ENCODE data around the gene MICALL2. TPM values are rescaled to one million over a fixed set of nuclear protein-coding genes. Genes with fewer than 3 reads are reported as not detected.
A peak's percentile ranks its signal among the peaks of the same experiment; 100 is the strongest.

Gene MICALL2
- polyA plus RNA-seq, 2 of the 4 experiments (the other 2 are of a cell fraction), result 6.1 to 20.6 TPM

DNA sequence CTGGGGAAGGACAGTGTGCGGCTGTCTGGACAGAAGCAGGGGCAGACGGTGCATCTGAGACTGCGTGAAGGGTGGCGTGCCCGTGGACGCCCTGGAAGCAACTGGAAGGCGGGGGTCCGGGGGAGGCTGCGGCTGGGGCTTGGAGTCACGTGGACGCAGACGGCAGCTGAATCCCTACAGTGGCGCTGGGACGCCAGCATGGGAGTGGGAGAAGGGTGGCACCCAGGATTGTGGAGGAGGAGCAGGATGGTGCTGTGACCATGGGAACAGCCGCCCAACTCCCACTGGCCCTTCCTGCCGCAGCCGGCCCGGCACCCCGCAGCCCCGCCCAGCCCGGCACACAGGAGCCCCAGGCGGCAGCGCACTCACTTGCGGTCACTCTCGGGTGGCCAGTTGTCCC, 35.2 kb upstream of the MICALL2 start:
- FAIRE-seq, result no peak
- TF ChIP-seq HOXB13 (CRISPR knock-in tag; IDR thresholded peaks at IDR 0.05; ENCODE audit: low read depth) (no peak), PHF8 (IDR thresholded peaks at IDR 0.05; ENCODE audit: borderline replicate concordance, low read depth) (no peak), TP53 (CRISPR knock-in tag; IDR thresholded peaks at IDR 0.05) (no peak), MAZ (IDR thresholded peaks at IDR 0.05; ENCODE audit: borderline replicate concordance, low read depth, low read length) (no peak), NPAS2 (CRISPR knock-in tag; IDR thresholded peaks at IDR 0.05; ENCODE audit: borderline replicate concordance) (no peak), CEBPB (IDR thresholded peaks at IDR 0.05) (no peak), EHF (CRISPR knock-in tag; IDR thresholded peaks at IDR 0.05) (no peak)
- TF ChIP-seq, protein P1, sequence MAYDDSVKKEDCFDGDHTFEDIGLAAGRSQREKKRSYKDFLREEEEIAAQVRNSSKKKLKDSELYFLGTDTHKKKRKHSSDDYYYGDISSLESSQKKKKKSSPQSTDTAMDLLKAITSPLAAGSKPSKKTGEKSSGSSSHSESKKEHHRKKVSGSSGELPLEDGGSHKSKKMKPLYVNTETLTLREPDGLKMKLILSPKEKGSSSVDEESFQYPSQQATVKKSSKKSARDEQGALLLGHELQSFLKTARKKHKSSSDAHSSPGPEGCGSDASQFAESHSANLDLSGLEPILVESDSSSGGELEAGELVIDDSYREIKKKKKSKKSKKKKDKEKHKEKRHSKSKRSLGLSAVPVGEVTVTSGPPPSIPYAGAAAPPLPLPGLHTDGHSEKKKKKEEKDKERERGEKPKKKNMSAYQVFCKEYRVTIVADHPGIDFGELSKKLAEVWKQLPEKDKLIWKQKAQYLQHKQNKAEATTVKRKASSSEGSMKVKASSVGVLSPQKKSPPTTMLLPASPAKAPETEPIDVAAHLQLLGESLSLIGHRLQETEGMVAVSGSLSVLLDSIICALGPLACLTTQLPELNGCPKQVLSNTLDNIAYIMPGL (CRISPR knock-in tag; IDR thresholded peaks at IDR 0.05; ENCODE audit: borderline replicate concordance), result no peak
- TF ChIP-seq, protein P2, sequence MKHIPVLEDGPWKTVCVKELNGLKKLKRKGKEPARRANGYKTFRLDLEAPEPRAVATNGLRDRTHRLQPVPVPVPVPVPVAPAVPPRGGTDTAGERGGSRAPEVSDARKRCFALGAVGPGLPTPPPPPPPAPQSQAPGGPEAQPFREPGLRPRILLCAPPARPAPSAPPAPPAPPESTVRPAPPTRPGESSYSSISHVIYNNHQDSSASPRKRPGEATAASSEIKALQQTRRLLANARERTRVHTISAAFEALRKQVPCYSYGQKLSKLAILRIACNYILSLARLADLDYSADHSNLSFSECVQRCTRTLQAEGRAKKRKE (CRISPR knock-in tag; IDR thresholded peaks at IDR 0.05; ENCODE audit: low read depth), result no peak
- Histone ChIP-seq H3K4me2 (no peak overlapping the region), H3K4me1 (no peaks in the 10 kb centered on the region), H3K4me3 (no peak overlapping the region), H3K27ac (no peak overlapping the region), H3K9me3 (no peaks in the 10 kb centered on the region)
- ATAC-seq, result peak in 1 of 2 experiments; percentile 12; a peak in 3 of 6 replicates
- ChIA-PET POLR2A (no interaction called here), CTCF (interaction anchor here (0.7 to 2.5 kb wide), 5 partner anchors 9 to 975 kb away, joined by 3 to 23 read pairs (median 3); no protein-coding TSS in a partner anchor)
- WGBS (ENCODE audit: missing lambda C conversion rate), result 88% methylated on average over 14 of the region's 25 CpGs
- no peak for DNase-seq (ENCODE audit: low read depth in 1 of 2, low spot score in 1 of 2)

DNA sequence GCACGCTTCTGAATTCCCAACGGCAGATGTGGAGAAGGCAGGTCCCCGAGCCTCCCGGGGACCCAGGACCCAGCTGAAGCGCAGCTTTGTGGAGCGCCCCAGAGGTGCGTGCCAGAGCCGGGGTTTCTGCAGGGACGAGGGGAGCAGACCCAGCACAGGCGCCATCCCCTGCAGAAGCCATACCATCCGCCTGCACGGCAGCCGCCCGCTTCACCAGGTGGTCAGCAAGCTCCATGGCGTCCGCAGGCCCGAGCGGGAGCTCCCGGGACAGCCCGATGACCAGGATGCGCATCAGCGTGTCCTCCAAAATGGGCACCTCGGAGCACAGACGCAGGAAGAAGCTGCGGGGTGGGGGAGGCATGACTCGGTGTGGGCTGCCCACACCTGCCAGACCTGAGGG, 34.3 kb upstream of the MICALL2 start:
- Histone ChIP-seq H3K4me1 (no peaks in the 10 kb centered on the region), H3K4me2 (no peak overlapping the region), H3K27ac (no peak overlapping the region), H3K9me3 (no peaks in the 10 kb centered on the region), H3K4me3 (no peak overlapping the region)
- ChIA-PET CTCF (interaction anchor here (0.7 to 2.5 kb wide), 6 partner anchors 8 to 976 kb away, joined by 3 to 23 read pairs (median 3); partner anchors contain the start of gene TMEM184A), POLR2A (no interaction called here)
- no peak for DNase-seq (ENCODE audit: low read depth in 1 of 2, low spot score in 1 of 2)
- FAIRE-seq, result no peak
- no peak for TF ChIP-seq MYC (IDR thresholded peaks at IDR 0.05; ENCODE audit: borderline replicate concordance, low read length)
- ATAC-seq, result no peak
- WGBS (ENCODE audit: missing lambda C conversion rate), result 95% methylated on average over 26 of the region's 26 CpGs

DNA sequence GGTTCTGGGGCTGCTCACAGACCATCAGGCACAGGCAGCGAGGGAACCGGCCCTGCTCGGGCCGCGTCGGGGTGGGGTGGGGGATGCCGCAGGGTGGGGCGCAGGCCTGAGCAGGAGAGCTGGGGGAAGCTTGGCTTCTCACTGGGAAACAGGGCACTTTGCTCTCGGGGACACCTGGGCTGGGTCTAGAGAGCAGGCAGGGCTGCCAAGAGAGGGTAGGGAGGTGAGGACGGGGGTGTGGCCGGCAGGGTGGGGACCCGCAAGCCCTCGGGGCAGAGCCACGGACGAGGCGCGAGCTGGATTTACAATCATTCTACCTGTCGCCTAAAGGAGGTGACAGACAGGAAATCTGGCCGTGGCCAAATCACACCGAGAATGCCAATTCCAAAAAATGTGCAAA, 33.9 kb upstream of the MICALL2 start:
- no peak for FAIRE-seq

More for the DNA sequence above, 33.9 kb upstream of the MICALL2 start:
- 96% methylated on average over 18 of the region's 20 CpGs for WGBS (ENCODE audit: missing lambda C conversion rate)
- DNase-seq (ENCODE audit: low read depth in 1 of 2, low spot score in 1 of 2) (no peak), ATAC-seq (no peak)
- no peaks in the 10 kb centered on the region for H3K4me1 ChIP-seq
- no peak overlapping the region for H3K27ac ChIP-seq
- TF ChIP-seq HDAC2 (IDR thresholded peaks at IDR 0.05), result no peak
- no peak for TF ChIP-seq POLR2AphosphoS2 (conservative IDR thresholded peaks at IDR 0.05; ENCODE audit: low read length)
- no peak for TF ChIP-seq RAD21 (conservative IDR thresholded peaks at IDR 0.05 in 1 of 2, IDR thresholded peaks at IDR 0.05 in 1 of 2)
- TF ChIP-seq, protein P3, sequence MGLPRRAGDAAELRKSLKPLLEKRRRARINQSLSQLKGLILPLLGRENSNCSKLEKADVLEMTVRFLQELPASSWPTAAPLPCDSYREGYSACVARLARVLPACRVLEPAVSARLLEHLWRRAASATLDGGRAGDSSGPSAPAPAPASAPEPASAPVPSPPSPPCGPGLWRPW (IDR thresholded peaks at IDR 0.05), result no peak
- no peak for TF ChIP-seq FOXS1 (CRISPR knock-in tag; IDR thresholded peaks at IDR 0.05)
- TF ChIP-seq NR3C1 (IDR thresholded peaks at IDR 0.05), result no peak
- TF ChIP-seq CBX2 (IDR thresholded peaks at IDR 0.05; ENCODE audit: borderline replicate concordance, low read depth), result no peak
- no peak for TF ChIP-seq CEBPB (IDR thresholded peaks at IDR 0.05)
- TF ChIP-seq TFCP2L1 (CRISPR knock-in tag; IDR thresholded peaks at IDR 0.05), result no peak
- TF ChIP-seq FOSB (CRISPR knock-in tag; IDR thresholded peaks at IDR 0.05), result no peak
- TF ChIP-seq MAFK (IDR thresholded peaks at IDR 0.05; ENCODE audit: partially characterized antibody), result no peak
- TF ChIP-seq ESRRA (IDR thresholded peaks at IDR 0.05; ENCODE audit: borderline replicate concordance, low read length), result no peak
- TF ChIP-seq SMC3 (IDR thresholded peaks at IDR 0.05), result no peak
- TF ChIP-seq, protein P4, sequence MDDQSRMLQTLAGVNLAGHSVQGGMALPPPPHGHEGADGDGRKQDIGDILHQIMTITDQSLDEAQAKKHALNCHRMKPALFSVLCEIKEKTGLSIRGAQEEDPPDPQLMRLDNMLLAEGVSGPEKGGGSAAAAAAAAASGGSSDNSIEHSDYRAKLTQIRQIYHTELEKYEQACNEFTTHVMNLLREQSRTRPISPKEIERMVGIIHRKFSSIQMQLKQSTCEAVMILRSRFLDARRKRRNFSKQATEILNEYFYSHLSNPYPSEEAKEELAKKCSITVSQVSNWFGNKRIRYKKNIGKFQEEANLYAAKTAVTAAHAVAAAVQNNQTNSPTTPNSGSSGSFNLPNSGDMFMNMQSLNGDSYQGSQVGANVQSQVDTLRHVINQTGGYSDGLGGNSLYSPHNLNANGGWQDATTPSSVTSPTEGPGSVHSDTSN (IDR thresholded peaks at IDR 0.05), result no peak
- H3K9me3 ChIP-seq, result no peaks in the 10 kb centered on the region
- H3K4me3 ChIP-seq, result no peak overlapping the region
- ChIA-PET CTCF (interaction anchor here (0.6 to 2.5 kb wide), 6 partner anchors 8 to 299 kb away, joined by 3 to 23 read pairs (median 3); partner anchors contain the start of gene TMEM184A), POLR2A (no interaction called here)
- no peak overlapping the region for H3K4me2 ChIP-seq

All from A549 (cell line).